Gastroesophageal sphincter (tissue), 4 donors: ENCODE measurements around the gene GK. TPM values are rescaled to one million over a fixed set of nuclear protein-coding genes. Genes with fewer than 3 reads are reported as not detected.
A peak's percentile ranks its signal among the peaks of the same experiment; 100 is the strongest.

Experiments
- ATAC-seq: fragments of 150-250 bp; one replicate; pipeline ENCODE4 v1.9.1; 2016; ENCODE audit warnings: mild to moderate bottlenecking, moderate library complexity
- H3K27ac ChIP-seq, 4 donors: fragments of 200-600 bp; sonication (generic) in 3 of 4; 1 replicate in 3 of 4; 2 replicates in 1 of 4; pipeline ENCODE4 v1.5.1; 2016 to 2019
- H3K27me3 ChIP-seq: fragments of 200-600 bp; sonication (generic); one replicate; pipeline ENCODE4 v1.5.1; 2019
- H3K36me3 ChIP-seq, 2 donors: fragments of 200-600 bp; sonication (generic); one replicate each; pipeline ENCODE4 v1.5.1; 2019; ENCODE audit warnings: control low read depth in 1 of 2
- H3K4me1 ChIP-seq, 3 donors: fragments of 200-600 bp; sonication (generic); 1 replicate in 2 of 3; 2 replicates in 1 of 3; pipeline ENCODE4 v1.5.1; 2016 to 2019; ENCODE audit warnings: control low read depth in 2 of 3
- H3K4me3 ChIP-seq, 2 donors: fragments of 200-600 bp; sonication (generic); one replicate each; pipeline ENCODE4 v1.5.1; 2019; ENCODE audit warnings: mild to moderate bottlenecking in 1 of 2, moderate library complexity in 1 of 2
- H3K9me3 ChIP-seq, 3 donors: fragments of 200-600 bp; sonication (generic); one replicate each; pipeline ENCODE4 v1.5.1; 2017 to 2019; ENCODE audit warnings: control low read depth in 2 of 3
- EP300 ChIP-seq: sonication (generic); formaldehyde crosslinking; IDR thresholded peaks from one replicate; pipeline ENCODE4 v1.6.1; 2017; ENCODE audit warnings: antibody characterized with exemption, mild to moderate bottlenecking
- POLR2A ChIP-seq, 2 donors: fragments of 450-650 bp; IDR thresholded peaks; one replicate each; pipeline ENCODE4 v1.6.1; 2017; ENCODE audit warnings: antibody characterized with exemption in 2 of 2, mild to moderate bottlenecking in 2 of 2, moderate library complexity in 1 of 2
- POLR2AphosphoS5 ChIP-seq: sonication (generic); formaldehyde crosslinking; IDR thresholded peaks from one replicate; pipeline ENCODE4 v1.6.1; 2017; ENCODE audit warnings: antibody characterized with exemption
- whole genome bisulfite sequencing, 2 donors: methylation state at CpG; one replicate each; pipeline ENCODE4 v1.1.5; 2018; ENCODE audit warnings: low coverage in 1 of 2; 5-methylcytosine and 5-hydroxymethylcytosine counted together
- total RNA-seq, 4 donors: library from RNA; depleted of rRNA; stranded (reverse); fragments of >200 nt; gene quantifications; one replicate each; pipeline ENCODE4 v1.1.0, GENCODE V29; 2016
- TF ChIP-seq, protein P1 (sequence below), 4 experiments: fragments of 200-600 bp in 2 of 4; fragments of 450-650 bp in 2 of 4; sonication (generic) in 1 of 4; IDR thresholded peaks; one replicate each; pipeline ENCODE4 v1.5.1; 2017 to 2019; ENCODE audit warnings: antibody characterized with exemption in 4 of 4, mild to moderate bottlenecking in 2 of 4, moderate library complexity in 2 of 4

Gene GK
- total RNA-seq, 4 donors from 2014 or later: 3.4 to 9.6 (median 5.6) TPM

DNA sequence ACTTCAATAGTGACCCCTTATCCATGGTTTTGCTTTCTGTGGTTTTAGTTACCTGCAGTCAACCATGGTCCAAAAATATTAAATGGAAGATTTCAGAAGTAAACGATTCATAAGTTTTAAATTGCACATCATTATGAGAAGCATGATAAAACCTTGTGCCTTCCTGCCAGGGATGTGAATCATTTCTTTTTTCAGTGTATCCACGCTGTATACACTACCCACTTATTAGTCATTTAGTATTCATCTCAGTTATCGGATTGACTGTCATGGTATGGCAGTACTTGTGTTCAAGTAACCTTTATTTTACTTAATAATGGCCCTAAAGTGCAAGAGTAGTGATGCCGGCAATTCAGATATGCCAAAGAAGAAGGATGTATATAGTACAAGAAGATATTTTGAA is 38.0 kb upstream of the GK start:
- Histone ChIP-seq H3K4me1 (no peaks in the 10 kb centered on the region), H3K4me3 (no peak overlapping the region), H3K9me3 (no peaks in the 10 kb centered on the region), H3K27me3 (no peaks in the 10 kb centered on the region), H3K36me3 (no peaks in the 10 kb centered on the region), H3K27ac (no peak overlapping the region)
- 59 to 80% methylated on average over 4 of the region's 4 CpGs for WGBS, 2 donors
- TF ChIP-seq, protein P1, sequence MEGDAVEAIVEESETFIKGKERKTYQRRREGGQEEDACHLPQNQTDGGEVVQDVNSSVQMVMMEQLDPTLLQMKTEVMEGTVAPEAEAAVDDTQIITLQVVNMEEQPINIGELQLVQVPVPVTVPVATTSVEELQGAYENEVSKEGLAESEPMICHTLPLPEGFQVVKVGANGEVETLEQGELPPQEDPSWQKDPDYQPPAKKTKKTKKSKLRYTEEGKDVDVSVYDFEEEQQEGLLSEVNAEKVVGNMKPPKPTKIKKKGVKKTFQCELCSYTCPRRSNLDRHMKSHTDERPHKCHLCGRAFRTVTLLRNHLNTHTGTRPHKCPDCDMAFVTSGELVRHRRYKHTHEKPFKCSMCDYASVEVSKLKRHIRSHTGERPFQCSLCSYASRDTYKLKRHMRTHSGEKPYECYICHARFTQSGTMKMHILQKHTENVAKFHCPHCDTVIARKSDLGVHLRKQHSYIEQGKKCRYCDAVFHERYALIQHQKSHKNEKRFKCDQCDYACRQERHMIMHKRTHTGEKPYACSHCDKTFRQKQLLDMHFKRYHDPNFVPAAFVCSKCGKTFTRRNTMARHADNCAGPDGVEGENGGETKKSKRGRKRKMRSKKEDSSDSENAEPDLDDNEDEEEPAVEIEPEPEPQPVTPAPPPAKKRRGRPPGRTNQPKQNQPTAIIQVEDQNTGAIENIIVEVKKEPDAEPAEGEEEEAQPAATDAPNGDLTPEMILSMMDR (IDR thresholded peaks at IDR 0.05): no peak
- TF ChIP-seq EP300 (no peak), POLR2AphosphoS5 (no peak), POLR2A (IDR thresholded peaks at IDR 0.05) (no peak)
- no peak for ATAC-seq

DNA sequence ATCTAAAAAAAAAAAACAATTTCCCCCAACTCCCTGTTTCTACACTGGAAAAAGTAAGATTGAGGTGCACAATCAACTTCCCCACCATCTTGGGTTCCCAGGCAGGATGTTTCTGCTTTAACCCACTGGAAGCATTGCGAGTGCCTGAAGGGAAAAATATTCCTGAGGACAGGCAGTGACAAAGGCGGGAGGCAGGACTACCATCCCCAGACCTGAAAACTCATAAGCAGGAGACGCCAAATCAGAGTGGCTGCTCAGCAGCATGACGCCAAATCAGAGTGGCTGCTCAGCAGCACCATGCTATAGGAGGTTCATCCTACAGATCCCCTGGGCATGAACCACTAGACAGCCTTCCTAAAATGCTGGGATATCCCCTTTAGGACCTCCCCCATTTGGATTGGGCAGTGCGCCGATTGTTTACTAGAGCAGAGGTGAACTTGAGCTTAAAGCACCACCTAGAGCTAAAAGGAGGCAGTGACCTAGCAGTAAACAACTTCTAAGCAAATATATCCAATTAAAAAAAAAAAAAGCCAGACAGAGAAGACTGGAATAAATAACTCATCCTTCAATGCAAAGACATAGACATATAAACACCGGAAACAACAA is 35.0 kb upstream of the GK start:
- ATAC-seq: no peak
- no peak overlapping the region for H3K27ac ChIP-seq
- no peak for TF ChIP-seq EP300
- no peak for TF ChIP-seq POLR2A (IDR thresholded peaks at IDR 0.05)
- TF ChIP-seq, protein P1 (IDR thresholded peaks at IDR 0.05): no peak
- TF ChIP-seq POLR2AphosphoS5: no peak
- H3K36me3 ChIP-seq: no peaks in the 10 kb centered on the region
- WGBS, 2 donors: 83 to 100% methylated on average over 1 to 3 of the region's 7 CpGs
- H3K4me3 ChIP-seq: no peak overlapping the region
- no peaks in the 10 kb centered on the region for H3K4me1 ChIP-seq
- H3K9me3 ChIP-seq: peaks cover 0 to 8% (median 0%) of the 10 kb centered on the region in 3 donors
- no peaks in the 10 kb centered on the region for H3K27me3 ChIP-seq

DNA sequence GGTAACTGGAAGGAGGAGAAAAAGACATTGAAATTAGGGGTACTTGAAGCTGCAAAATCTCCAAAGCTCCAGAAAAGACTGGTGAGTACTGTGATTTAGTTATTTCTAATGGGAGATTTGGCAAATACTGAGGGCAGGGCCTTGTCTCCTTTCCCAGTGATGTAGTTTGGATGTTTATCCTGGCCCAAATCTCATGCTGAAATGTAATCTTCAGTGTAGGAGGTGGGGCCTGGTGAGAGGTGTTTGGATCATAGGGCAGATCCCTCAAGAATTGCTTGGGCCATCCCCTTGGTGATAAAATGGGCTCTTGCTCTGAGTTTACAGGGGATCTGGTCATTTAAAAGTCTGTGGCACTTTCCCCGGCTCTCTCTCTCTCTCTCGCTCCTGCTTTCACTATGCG is 33.1 kb upstream of the GK start:
- ATAC-seq: peak; percentile 52
- H3K9me3 ChIP-seq: peaks cover 0 to 8% (median 0%) of the 10 kb centered on the region in 3 donors
- 61% methylated on average over 3 of the region's 3 CpGs; no CpG with 5 or more reads in 1 of the 2 donors for WGBS, 2 donors
- H3K27me3 ChIP-seq: no peaks in the 10 kb centered on the region
- H3K36me3 ChIP-seq: no peaks in the 10 kb centered on the region
- H3K4me3 ChIP-seq: no peak overlapping the region
- TF ChIP-seq, protein P1 (IDR thresholded peaks at IDR 0.05): no peak
- TF ChIP-seq POLR2A (IDR thresholded peaks at IDR 0.05): no peak
- no peak for TF ChIP-seq EP300
- TF ChIP-seq POLR2AphosphoS5: no peak
- no peaks in the 10 kb centered on the region for H3K4me1 ChIP-seq
- H3K27ac ChIP-seq: peak overlapping the region in 3 of 4 donors; percentile 0 to 54 (median 27)

DNA sequence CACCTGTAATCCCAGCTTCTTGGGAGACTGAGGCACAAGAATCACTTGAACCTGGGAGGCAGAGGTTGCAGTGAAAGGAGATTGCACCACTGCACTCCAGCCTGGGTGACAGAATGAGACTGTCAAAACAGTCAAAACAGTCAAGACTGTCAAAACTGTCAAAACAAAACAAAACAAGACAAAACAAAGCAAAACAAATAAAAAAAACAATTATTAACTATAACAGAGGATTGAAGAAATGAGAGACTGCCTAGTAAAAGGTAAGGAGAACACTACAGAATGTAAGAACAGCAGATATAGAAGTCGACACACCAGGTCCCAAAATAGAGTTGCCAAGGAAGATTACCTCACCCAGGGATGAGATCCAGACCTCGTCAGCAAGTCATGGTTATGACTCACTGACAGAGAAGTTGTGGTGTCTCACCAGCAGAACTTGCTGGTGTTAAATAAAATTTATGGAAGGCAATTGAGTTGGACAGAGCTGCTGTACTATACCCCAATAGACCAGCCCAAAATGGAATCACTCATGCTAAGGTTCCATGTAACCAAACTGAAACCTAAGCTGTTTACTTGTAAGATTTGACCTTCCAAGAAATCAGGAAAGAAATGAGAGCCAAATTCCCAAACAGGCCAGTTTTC is 32.1 kb upstream of the GK start:
- Histone ChIP-seq H3K36me3 (no peaks in the 10 kb centered on the region), H3K27ac (peak overlapping the region in 3 of 4 donors; percentile 0 to 54 (median 27)), H3K4me1 (no peaks in the 10 kb centered on the region), H3K4me3 (no peak overlapping the region), H3K27me3 (no peaks in the 10 kb centered on the region), H3K9me3 (peaks cover 0 to 8% (median 0%) of the 10 kb centered on the region in 3 donors)
- no peak for TF ChIP-seq POLR2AphosphoS5
- no peak for TF ChIP-seq POLR2A (IDR thresholded peaks at IDR 0.05)
- TF ChIP-seq, protein P1 (IDR thresholded peaks at IDR 0.05): no peak
- TF ChIP-seq EP300: no peak
- WGBS, 2 donors: 0 to 32% methylated on average over 1 to 2 of the region's 2 CpGs
- peak; percentile 89 for ATAC-seq

DNA sequence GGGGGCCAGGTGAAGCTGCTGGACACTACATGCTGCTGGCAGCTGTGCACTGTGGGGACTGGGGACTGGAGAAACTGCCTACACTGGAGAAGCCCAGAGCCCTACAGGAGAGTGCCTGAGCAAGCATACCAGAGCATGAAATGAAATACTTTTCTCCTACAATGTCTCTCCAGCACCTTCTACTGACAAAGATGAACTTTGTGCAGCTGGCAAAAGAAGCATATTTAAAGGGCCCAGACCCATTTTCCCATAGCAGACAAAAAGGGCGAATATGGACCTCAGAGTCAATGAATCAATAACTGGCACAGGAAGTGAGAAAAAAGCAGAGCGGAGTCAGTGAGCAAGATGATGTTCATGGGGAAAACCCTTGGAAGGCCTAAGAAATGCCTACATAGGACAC is 30.9 kb upstream of the GK start:
- TF ChIP-seq POLR2A (IDR thresholded peaks at IDR 0.05): no peak
- TF ChIP-seq, protein P1 (IDR thresholded peaks at IDR 0.05): no peak
- TF ChIP-seq POLR2AphosphoS5: no peak
- no peak for TF ChIP-seq EP300
- no peak overlapping the region for H3K4me3 ChIP-seq

More for the DNA sequence above, 30.9 kb upstream of the GK start:
- Histone ChIP-seq H3K9me3 (peaks cover 0 to 8% (median 0%) of the 10 kb centered on the region in 3 donors), H3K27me3 (no peaks in the 10 kb centered on the region), H3K27ac (no peak overlapping the region), H3K36me3 (no peaks in the 10 kb centered on the region), H3K4me1 (no peaks in the 10 kb centered on the region)
- no CpG with 5 or more reads among the region's 2 CpGs for WGBS, 2 donors
- no peak for ATAC-seq
